Measurements from ENCODE around the gene AKR1E2. TPM values are rescaled to one million over a fixed set of nuclear protein-coding genes. Genes with fewer than 3 reads are reported as not detected.

The AKR1E2 gene
- total and polyA plus RNA-seq, 4 donors, result 0.46 to 9.4 (median 2.6) TPM

DNA sequence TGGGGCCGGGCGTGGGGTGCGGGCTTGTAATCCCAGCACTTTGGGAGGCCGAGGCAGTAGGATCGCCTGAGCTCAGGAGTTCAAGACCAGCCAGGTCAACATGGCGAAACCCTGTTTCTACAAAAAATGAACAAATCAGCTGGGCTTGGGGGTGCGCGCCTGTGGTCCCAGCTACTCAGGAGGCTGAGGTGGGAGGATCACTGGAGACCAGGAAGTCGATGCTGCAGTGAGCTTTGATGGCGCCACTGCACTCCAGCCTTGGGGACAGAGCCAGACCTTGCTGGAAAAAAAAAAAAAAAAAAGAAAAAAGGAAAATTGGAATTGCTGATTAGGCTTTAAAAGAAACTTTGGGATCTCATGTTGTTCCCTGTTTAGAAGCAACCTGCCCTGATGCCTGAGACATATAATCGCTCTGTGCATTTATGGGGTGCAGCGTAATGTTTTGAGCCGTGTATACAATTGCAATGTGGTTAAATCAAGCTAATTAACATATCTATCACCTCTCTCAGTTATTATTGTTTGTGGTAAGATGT lies 851 bp downstream of the AKR1E2 start (continued):
- TF ChIP-seq HNF4G (IDR thresholded peaks at IDR 0.05), result no peak
- TF ChIP-seq, protein P1, sequence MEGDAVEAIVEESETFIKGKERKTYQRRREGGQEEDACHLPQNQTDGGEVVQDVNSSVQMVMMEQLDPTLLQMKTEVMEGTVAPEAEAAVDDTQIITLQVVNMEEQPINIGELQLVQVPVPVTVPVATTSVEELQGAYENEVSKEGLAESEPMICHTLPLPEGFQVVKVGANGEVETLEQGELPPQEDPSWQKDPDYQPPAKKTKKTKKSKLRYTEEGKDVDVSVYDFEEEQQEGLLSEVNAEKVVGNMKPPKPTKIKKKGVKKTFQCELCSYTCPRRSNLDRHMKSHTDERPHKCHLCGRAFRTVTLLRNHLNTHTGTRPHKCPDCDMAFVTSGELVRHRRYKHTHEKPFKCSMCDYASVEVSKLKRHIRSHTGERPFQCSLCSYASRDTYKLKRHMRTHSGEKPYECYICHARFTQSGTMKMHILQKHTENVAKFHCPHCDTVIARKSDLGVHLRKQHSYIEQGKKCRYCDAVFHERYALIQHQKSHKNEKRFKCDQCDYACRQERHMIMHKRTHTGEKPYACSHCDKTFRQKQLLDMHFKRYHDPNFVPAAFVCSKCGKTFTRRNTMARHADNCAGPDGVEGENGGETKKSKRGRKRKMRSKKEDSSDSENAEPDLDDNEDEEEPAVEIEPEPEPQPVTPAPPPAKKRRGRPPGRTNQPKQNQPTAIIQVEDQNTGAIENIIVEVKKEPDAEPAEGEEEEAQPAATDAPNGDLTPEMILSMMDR (IDR thresholded peaks at IDR 0.05; ENCODE audit: low read depth, low read length, missing input control), result no peak

DNA sequence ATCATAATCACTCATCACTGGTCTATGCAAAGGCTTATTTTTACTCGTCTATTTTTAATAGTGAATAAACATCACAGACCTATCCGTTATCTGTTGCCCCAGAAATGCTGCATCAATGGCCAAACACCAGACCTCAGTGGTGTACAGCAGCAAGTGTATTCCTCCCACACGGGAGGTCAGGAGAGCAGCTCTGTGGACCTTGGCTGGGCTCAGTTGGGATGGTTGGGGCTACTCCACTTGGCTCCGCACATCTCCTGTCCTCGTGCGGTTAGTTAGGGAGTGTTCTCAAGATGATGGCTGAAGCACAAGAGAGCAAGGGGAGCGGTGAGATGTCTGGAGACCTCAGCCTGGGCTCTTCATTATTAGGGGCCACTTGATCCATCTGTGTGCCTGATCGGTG lies 2.0 kb downstream of the AKR1E2 start:
- WGBS, result 72% methylated on average over 8 of the region's 8 CpGs
- no peaks in the 10 kb centered on the region for H3K36me3 ChIP-seq (ENCODE audit: control insufficient read depth in 4 of 4, insufficient read depth in 3 of 4, low read depth in 1 of 4, low read length in 3 of 4)
- no peak for DNase-seq (ENCODE audit: low spot score)
- H3K9me3 ChIP-seq (ENCODE audit: control insufficient read depth in 4 of 4, low read length in 3 of 4), result no peaks in the 10 kb centered on the region
- peaks cover 0 to 8% (median 2%) of the 10 kb centered on the region in 4 donors for H3K4me1 ChIP-seq (ENCODE audit: control insufficient read depth in 4 of 4, insufficient read depth in 4 of 4, low read length in 3 of 4)
- TF ChIP-seq, protein P2, sequence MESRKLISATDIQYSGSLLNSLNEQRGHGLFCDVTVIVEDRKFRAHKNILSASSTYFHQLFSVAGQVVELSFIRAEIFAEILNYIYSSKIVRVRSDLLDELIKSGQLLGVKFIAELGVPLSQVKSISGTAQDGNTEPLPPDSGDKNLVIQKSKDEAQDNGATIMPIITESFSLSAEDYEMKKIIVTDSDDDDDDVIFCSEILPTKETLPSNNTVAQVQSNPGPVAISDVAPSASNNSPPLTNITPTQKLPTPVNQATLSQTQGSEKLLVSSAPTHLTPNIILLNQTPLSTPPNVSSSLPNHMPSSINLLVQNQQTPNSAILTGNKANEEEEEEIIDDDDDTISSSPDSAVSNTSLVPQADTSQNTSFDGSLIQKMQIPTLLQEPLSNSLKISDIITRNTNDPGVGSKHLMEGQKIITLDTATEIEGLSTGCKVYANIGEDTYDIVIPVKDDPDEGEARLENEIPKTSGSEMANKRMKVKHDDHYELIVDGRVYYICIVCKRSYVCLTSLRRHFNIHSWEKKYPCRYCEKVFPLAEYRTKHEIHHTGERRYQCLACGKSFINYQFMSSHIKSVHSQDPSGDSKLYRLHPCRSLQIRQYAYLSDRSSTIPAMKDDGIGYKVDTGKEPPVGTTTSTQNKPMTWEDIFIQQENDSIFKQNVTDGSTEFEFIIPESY (IDR thresholded peaks at IDR 0.05), result no peak
- TF ChIP-seq RXRA (IDR thresholded peaks at IDR 0.05) (no peak), FOXA1 (IDR thresholded peaks at IDR 0.05) (no peak), RAD21 (IDR thresholded peaks at IDR 0.05) (no peak), HNF4A (conservative IDR thresholded peaks at IDR 0.05) (no peak), YY1 (IDR thresholded peaks at IDR 0.05) (no peak), NR2F2 (IDR thresholded peaks at IDR 0.05) (no peak)
- TF ChIP-seq, protein P3, sequence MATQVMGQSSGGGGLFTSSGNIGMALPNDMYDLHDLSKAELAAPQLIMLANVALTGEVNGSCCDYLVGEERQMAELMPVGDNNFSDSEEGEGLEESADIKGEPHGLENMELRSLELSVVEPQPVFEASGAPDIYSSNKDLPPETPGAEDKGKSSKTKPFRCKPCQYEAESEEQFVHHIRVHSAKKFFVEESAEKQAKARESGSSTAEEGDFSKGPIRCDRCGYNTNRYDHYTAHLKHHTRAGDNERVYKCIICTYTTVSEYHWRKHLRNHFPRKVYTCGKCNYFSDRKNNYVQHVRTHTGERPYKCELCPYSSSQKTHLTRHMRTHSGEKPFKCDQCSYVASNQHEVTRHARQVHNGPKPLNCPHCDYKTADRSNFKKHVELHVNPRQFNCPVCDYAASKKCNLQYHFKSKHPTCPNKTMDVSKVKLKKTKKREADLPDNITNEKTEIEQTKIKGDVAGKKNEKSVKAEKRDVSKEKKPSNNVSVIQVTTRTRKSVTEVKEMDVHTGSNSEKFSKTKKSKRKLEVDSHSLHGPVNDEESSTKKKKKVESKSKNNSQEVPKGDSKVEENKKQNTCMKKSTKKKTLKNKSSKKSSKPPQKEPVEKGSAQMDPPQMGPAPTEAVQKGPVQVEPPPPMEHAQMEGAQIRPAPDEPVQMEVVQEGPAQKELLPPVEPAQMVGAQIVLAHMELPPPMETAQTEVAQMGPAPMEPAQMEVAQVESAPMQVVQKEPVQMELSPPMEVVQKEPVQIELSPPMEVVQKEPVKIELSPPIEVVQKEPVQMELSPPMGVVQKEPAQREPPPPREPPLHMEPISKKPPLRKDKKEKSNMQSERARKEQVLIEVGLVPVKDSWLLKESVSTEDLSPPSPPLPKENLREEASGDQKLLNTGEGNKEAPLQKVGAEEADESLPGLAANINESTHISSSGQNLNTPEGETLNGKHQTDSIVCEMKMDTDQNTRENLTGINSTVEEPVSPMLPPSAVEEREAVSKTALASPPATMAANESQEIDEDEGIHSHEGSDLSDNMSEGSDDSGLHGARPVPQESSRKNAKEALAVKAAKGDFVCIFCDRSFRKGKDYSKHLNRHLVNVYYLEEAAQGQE (IDR thresholded peaks at IDR 0.05), result no peak
- TF ChIP-seq, protein P4, sequence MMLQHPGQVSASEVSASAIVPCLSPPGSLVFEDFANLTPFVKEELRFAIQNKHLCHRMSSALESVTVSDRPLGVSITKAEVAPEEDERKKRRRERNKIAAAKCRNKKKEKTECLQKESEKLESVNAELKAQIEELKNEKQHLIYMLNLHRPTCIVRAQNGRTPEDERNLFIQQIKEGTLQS (IDR thresholded peaks at IDR 0.05), result no peak
- no peaks in the 10 kb centered on the region for H3K27me3 ChIP-seq (ENCODE audit: control insufficient read depth in 4 of 4, insufficient read depth in 4 of 4, low read length in 3 of 4)
- no peak overlapping the region for H3K27ac ChIP-seq (ENCODE audit: low read depth in 1 of 2, low read length in 2 of 2)
- H3K4me3 ChIP-seq (ENCODE audit: low read depth in 1 of 3, low read length in 3 of 3), result no peak overlapping the region
- H3K9ac ChIP-seq (ENCODE audit: low read depth in 1 of 2, low read length in 2 of 2), result no peak overlapping the region

DNA sequence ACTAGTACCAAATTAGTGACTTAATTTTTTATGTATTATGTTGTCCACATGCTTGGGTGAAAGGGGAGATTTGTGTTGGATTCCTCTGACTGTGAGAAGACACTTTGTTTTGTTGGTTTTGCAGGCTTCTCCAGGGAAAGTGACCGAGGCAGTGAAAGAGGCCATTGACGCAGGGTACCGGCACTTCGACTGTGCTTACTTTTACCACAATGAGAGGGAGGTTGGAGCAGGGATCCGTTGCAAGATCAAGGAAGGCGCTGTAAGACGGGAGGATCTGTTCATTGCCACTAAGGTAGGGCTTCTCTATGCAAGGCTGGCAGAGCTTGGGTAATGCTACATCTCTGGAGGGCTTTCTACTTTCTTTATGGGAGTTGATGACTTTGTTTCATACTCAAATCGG lies 4.5 kb downstream of the AKR1E2 start:
- TF ChIP-seq TAF1 (conservative IDR thresholded peaks at IDR 0.05) (no peak), YY1 (IDR thresholded peaks at IDR 0.05) (no peak), SP1 (IDR thresholded peaks at IDR 0.05) (no peak)
- TF ChIP-seq, protein P3 (IDR thresholded peaks at IDR 0.05), result no peak
- Histone ChIP-seq H3K9ac (ENCODE audit: low read depth in 1 of 2, low read length in 2 of 2) (no peak overlapping the region), H3K36me3 (ENCODE audit: control insufficient read depth in 4 of 4, insufficient read depth in 3 of 4, low read depth in 1 of 4, low read length in 3 of 4) (no peaks in the 10 kb centered on the region), H3K27me3 (ENCODE audit: control insufficient read depth in 4 of 4, insufficient read depth in 4 of 4, low read length in 3 of 4) (no peaks in the 10 kb centered on the region), H3K27ac (ENCODE audit: low read depth in 1 of 2, low read length in 2 of 2) (no peak overlapping the region), H3K4me1 (ENCODE audit: control insufficient read depth in 4 of 4, insufficient read depth in 4 of 4, low read length in 3 of 4) (peaks cover 0 to 6% (median 2%) of the 10 kb centered on the region in 4 donors), H3K4me3 (ENCODE audit: low read depth in 1 of 3, low read length in 3 of 3) (no peak overlapping the region), H3K9me3 (ENCODE audit: control insufficient read depth in 4 of 4, low read length in 3 of 4) (no peaks in the 10 kb centered on the region)
- DNase-seq (ENCODE audit: low spot score), result no peak
- WGBS, result 94% methylated on average over 8 of the region's 8 CpGs
